Liver (tissue), 9 donors: ENCODE data around the gene CEACAM16. TPM values are rescaled to one million over a fixed set of nuclear protein-coding genes. Genes with fewer than 3 reads are reported as not detected.
"Not testable (repeated sequence)": the region's sequence is repeated elsewhere in the genome, so short reads cannot be mapped to it uniquely, and the experiment has no call there.

ENCODE experiments used
- DNase-seq: peaks from one replicate; pipeline ENCODE4 v3.0.0-alpha.2; 2017; ENCODE audit warnings: low spot score
- H3K27ac ChIP-seq, 2 donors: one replicate each; pipeline ENCODE4 v1.7.0; 2013; ENCODE audit warnings: inconsistent platforms in 2 of 2, low read length in 2 of 2, control low read depth in 1 of 2, low read depth in 1 of 2, mild to moderate bottlenecking in 1 of 2
- H3K27me3 ChIP-seq, 4 donors: one replicate each; pipeline versions ENCODE4 v1.6.1 to v1.7.0; 2013; ENCODE audit warnings: low read length in 3 of 4, inconsistent platforms in 1 of 4, mild to moderate bottlenecking in 1 of 4, moderate library complexity in 1 of 4; ENCODE audit not compliant: control insufficient read depth in 4 of 4, insufficient read depth in 4 of 4
- H3K36me3 ChIP-seq, 4 donors: one replicate each; pipeline versions ENCODE4 v1.6.1 to v1.7.0; 2013; ENCODE audit warnings: low read length in 3 of 4, mild to moderate bottlenecking in 3 of 4, low read depth in 1 of 4, moderate library complexity in 1 of 4; ENCODE audit not compliant: control insufficient read depth in 4 of 4, insufficient read depth in 3 of 4
- H3K4me1 ChIP-seq, 4 donors: one replicate each; pipeline versions ENCODE4 v1.6.1 to v1.7.0; 2013; ENCODE audit warnings: low read length in 3 of 4, mild to moderate bottlenecking in 3 of 4, moderate library complexity in 1 of 4; ENCODE audit not compliant: control insufficient read depth in 4 of 4, insufficient read depth in 4 of 4
- H3K4me3 ChIP-seq, 3 donors: one replicate each; pipeline versions ENCODE4 v1.6.1 to v1.7.0; 2013; ENCODE audit warnings: low read length in 3 of 3, control low read depth in 1 of 3, low read depth in 1 of 3, mild to moderate bottlenecking in 1 of 3
- H3K9ac ChIP-seq, 2 donors: one replicate each; pipeline ENCODE4 v1.7.0; 2013; ENCODE audit warnings: low read length in 2 of 2, mild to moderate bottlenecking in 2 of 2, moderate library complexity in 2 of 2, control low read depth in 1 of 2, low read depth in 1 of 2
- H3K9me3 ChIP-seq, 4 donors: one replicate each; pipeline versions ENCODE4 v1.6.1 to v1.7.0; 2013; ENCODE audit warnings: low read length in 3 of 4; ENCODE audit not compliant: control insufficient read depth in 4 of 4
- EGR1 ChIP-seq, 2 donors: IDR thresholded peaks; 2 replicates each; pipeline ENCODE4 v1.6.1; 2016 to 2018; ENCODE audit warnings: antibody characterized with exemption in 2 of 2, low read depth in 2 of 2
- FOXA1 ChIP-seq: IDR thresholded peaks from 2 replicates; pipeline ENCODE4 v1.6.1; 2016; ENCODE audit warnings: antibody characterized with exemption
- FOXA2 ChIP-seq: IDR thresholded peaks from 2 replicates; pipeline ENCODE4 v1.6.1; 2016; ENCODE audit warnings: antibody characterized with exemption
- GABPA ChIP-seq, 2 donors: IDR thresholded peaks in 1 of 2; conservative IDR thresholded peaks in 1 of 2; 2 replicates each; pipeline ENCODE4 v1.6.1; 2016; ENCODE audit warnings: antibody characterized with exemption in 2 of 2, mild to moderate bottlenecking in 1 of 2, moderate library complexity in 1 of 2
- HNF4A ChIP-seq, 2 donors: conservative IDR thresholded peaks; 2 replicates each; pipeline ENCODE4 v1.6.1; 2016; ENCODE audit warnings: antibody characterized with exemption in 2 of 2, mild to moderate bottlenecking in 2 of 2
- HNF4G ChIP-seq: IDR thresholded peaks from 2 replicates; pipeline ENCODE4 v1.6.1; 2016; ENCODE audit warnings: antibody characterized with exemption
- JUND ChIP-seq, 2 donors: IDR thresholded peaks; 2 replicates each; pipeline ENCODE4 v1.6.1; 2016; ENCODE audit warnings: antibody characterized with exemption in 2 of 2
- NR2F2 ChIP-seq: IDR thresholded peaks from 2 replicates; pipeline ENCODE4 v1.6.1; 2016; ENCODE audit warnings: antibody characterized with exemption
- RAD21 ChIP-seq, 2 donors: IDR thresholded peaks; 2 replicates each; pipeline ENCODE4 v1.6.1; 2016; ENCODE audit warnings: antibody characterized with exemption in 2 of 2, mild to moderate bottlenecking in 2 of 2
- RXRA ChIP-seq, 2 donors: IDR thresholded peaks; 2 replicates each; pipeline ENCODE4 v1.6.1; 2017 to 2018; ENCODE audit warnings: antibody characterized with exemption in 2 of 2, mild to moderate bottlenecking in 1 of 2
- SP1 ChIP-seq: IDR thresholded peaks from 2 replicates; pipeline ENCODE4 v1.6.1; 2018; ENCODE audit warnings: antibody characterized with exemption, mild to moderate bottlenecking
- TAF1 ChIP-seq: conservative IDR thresholded peaks from 2 replicates; pipeline ENCODE4 v1.6.1; 2016; ENCODE audit warnings: antibody characterized with exemption, mild to moderate bottlenecking
- YY1 ChIP-seq: IDR thresholded peaks from 2 replicates; pipeline ENCODE4 v1.6.1; 2016; ENCODE audit warnings: antibody characterized with exemption, mild to moderate bottlenecking
- WGBS: extraction: QIAGEN DNeasy Blood & Tissue Kit; methylation state at CpG from one replicate; pipeline ENCODE4 v1.1.7; 2013; 5-methylcytosine and 5-hydroxymethylcytosine counted together
- polyA plus RNA-seq, 2 donors: library from polyadenylated mRNA; stranded (reverse) in 1 of 2; unstranded in 1 of 2; fragments of 200-250 nt in 1 of 2; fragments of >200 nt in 1 of 2; fragmentation: Nextera tagmentation in 1 of 2; extraction: Ambion mirVana in 1 of 2; gene quantifications; one replicate each; pipeline versions ENCODE4 v1.2.1 to v1.2.3, GENCODE V29; 2013 to 2015
- total RNA-seq, 2 donors: library from RNA; depleted of rRNA; stranded (reverse); fragments of >200 nt; gene quantifications; one replicate each; pipeline ENCODE4 v1.2.3, GENCODE V29; 2014
- TF ChIP-seq, protein P1 (sequence below): IDR thresholded peaks from 2 replicates; pipeline ENCODE4 v1.6.1; 2016; ENCODE audit warnings: antibody characterized with exemption, mild to moderate bottlenecking
- TF ChIP-seq, protein P2 (sequence below): fragments of 150-350 bp; IDR thresholded peaks from 2 replicates; pipeline ENCODE4 v1.5.1; 2017; ENCODE audit warnings: improper control_type of control experiment, low read depth, low read length; ENCODE audit not compliant: missing input control
- TF ChIP-seq, protein P3 (sequence below): IDR thresholded peaks from 2 replicates; pipeline ENCODE4 v1.6.1; 2016; ENCODE audit warnings: antibody characterized with exemption
- TF ChIP-seq, protein P4 (sequence below): IDR thresholded peaks from 2 replicates; pipeline ENCODE4 v1.6.1; 2016; ENCODE audit warnings: antibody characterized with exemption
- TF ChIP-seq, protein P5 (sequence below): IDR thresholded peaks from 2 replicates; pipeline ENCODE4 v1.6.1; 2016; ENCODE audit warnings: antibody characterized with exemption
- donor health status: healthy.
- donor health status: healthy.
- donor health status: healthy.
- donor health status: healthy.
- donor health status: healthy.

The CEACAM16 gene
- total and polyA plus RNA-seq, 4 donors, result 0.09 TPM; not detected in 3

DNA sequence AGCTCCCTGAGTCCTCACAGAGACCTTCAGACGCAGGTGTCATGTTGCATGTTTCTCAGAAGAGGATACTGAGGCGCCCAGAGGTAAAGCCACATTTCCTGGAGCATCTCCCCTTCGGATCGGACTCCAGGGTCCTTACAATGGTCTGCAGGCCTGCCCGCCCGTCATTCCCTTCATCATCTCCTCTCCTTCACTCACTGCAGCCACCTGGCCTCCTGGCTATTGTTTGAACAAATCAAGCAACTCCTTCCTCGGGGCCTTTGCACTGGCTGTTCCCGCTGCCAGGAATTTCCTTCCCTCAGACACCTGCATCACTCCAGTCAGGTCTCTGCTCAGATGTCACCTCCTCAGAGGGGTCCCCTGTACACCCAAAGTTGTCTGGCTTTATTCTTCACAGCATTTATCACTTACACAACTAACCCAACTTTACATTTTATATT lies 20.3 kb downstream of the CEACAM16 start:
- Histone ChIP-seq H3K4me1 (peaks cover 6 to 48% (median 38%) of the 10 kb centered on the region in 4 donors), H3K36me3 (peaks cover 0 to 6% (median 3%) of the 10 kb centered on the region in 4 donors), H3K9me3 (peaks cover 0 to 3% (median 0%) of the 10 kb centered on the region in 4 donors), H3K9ac (no peak overlapping the region), H3K4me3 (no peak overlapping the region), H3K27me3 (no peaks in the 10 kb centered on the region), H3K27ac (peak overlapping the region in 1 of 2 donors; percentile 58)
- TF ChIP-seq NR2F2 (no peak), TAF1 (no peak), SP1 (no peak), FOXA1 (no peak), RAD21 (IDR thresholded peaks at IDR 0.05) (no peak), GABPA (IDR thresholded peaks at IDR 0.05 in 1 of 2, conservative IDR thresholded peaks at IDR 0.05 in 1 of 2) (no peak), RXRA (IDR thresholded peaks at IDR 0.05) (no peak), EGR1 (IDR thresholded peaks at IDR 0.05; ENCODE audit: low read depth in 2 of 2) (no peak), FOXA2 (no peak), HNF4G (no peak), YY1 (no peak), JUND (IDR thresholded peaks at IDR 0.05) (no peak), HNF4A (conservative IDR thresholded peaks at IDR 0.05) (no peak)
- TF ChIP-seq, protein P1, sequence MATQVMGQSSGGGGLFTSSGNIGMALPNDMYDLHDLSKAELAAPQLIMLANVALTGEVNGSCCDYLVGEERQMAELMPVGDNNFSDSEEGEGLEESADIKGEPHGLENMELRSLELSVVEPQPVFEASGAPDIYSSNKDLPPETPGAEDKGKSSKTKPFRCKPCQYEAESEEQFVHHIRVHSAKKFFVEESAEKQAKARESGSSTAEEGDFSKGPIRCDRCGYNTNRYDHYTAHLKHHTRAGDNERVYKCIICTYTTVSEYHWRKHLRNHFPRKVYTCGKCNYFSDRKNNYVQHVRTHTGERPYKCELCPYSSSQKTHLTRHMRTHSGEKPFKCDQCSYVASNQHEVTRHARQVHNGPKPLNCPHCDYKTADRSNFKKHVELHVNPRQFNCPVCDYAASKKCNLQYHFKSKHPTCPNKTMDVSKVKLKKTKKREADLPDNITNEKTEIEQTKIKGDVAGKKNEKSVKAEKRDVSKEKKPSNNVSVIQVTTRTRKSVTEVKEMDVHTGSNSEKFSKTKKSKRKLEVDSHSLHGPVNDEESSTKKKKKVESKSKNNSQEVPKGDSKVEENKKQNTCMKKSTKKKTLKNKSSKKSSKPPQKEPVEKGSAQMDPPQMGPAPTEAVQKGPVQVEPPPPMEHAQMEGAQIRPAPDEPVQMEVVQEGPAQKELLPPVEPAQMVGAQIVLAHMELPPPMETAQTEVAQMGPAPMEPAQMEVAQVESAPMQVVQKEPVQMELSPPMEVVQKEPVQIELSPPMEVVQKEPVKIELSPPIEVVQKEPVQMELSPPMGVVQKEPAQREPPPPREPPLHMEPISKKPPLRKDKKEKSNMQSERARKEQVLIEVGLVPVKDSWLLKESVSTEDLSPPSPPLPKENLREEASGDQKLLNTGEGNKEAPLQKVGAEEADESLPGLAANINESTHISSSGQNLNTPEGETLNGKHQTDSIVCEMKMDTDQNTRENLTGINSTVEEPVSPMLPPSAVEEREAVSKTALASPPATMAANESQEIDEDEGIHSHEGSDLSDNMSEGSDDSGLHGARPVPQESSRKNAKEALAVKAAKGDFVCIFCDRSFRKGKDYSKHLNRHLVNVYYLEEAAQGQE, result no peak
- TF ChIP-seq, protein P2, sequence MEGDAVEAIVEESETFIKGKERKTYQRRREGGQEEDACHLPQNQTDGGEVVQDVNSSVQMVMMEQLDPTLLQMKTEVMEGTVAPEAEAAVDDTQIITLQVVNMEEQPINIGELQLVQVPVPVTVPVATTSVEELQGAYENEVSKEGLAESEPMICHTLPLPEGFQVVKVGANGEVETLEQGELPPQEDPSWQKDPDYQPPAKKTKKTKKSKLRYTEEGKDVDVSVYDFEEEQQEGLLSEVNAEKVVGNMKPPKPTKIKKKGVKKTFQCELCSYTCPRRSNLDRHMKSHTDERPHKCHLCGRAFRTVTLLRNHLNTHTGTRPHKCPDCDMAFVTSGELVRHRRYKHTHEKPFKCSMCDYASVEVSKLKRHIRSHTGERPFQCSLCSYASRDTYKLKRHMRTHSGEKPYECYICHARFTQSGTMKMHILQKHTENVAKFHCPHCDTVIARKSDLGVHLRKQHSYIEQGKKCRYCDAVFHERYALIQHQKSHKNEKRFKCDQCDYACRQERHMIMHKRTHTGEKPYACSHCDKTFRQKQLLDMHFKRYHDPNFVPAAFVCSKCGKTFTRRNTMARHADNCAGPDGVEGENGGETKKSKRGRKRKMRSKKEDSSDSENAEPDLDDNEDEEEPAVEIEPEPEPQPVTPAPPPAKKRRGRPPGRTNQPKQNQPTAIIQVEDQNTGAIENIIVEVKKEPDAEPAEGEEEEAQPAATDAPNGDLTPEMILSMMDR, result no peak
- TF ChIP-seq, protein P3, sequence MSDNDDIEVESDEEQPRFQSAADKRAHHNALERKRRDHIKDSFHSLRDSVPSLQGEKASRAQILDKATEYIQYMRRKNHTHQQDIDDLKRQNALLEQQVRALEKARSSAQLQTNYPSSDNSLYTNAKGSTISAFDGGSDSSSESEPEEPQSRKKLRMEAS, result no peak
- TF ChIP-seq, protein P4, sequence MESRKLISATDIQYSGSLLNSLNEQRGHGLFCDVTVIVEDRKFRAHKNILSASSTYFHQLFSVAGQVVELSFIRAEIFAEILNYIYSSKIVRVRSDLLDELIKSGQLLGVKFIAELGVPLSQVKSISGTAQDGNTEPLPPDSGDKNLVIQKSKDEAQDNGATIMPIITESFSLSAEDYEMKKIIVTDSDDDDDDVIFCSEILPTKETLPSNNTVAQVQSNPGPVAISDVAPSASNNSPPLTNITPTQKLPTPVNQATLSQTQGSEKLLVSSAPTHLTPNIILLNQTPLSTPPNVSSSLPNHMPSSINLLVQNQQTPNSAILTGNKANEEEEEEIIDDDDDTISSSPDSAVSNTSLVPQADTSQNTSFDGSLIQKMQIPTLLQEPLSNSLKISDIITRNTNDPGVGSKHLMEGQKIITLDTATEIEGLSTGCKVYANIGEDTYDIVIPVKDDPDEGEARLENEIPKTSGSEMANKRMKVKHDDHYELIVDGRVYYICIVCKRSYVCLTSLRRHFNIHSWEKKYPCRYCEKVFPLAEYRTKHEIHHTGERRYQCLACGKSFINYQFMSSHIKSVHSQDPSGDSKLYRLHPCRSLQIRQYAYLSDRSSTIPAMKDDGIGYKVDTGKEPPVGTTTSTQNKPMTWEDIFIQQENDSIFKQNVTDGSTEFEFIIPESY, result no peak
- TF ChIP-seq, protein P5, sequence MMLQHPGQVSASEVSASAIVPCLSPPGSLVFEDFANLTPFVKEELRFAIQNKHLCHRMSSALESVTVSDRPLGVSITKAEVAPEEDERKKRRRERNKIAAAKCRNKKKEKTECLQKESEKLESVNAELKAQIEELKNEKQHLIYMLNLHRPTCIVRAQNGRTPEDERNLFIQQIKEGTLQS, result no peak
- WGBS, result 68% methylated on average over 8 of the region's 8 CpGs
- DNase-seq, result no peak

DNA sequence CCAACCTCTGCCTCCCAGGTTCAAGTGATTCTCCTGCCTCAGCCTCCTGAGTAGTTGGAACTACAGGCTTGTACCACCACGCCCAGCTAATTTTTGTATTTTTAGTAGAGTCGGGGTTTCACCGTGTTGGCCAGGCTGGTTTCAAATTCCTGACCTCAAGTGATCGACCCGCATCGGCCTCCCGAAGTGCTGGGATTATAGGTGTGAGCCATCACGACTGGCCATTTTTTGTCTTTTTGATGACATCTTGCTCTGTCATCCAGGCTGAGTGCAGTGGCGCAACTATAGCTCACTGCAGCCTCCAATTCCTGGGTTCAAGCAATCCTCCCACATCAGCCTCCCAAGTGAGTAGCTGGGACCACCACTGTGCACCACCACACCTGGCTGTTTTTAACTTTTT lies 21.4 kb downstream of the CEACAM16 start:
- H3K4me1 ChIP-seq, result peaks cover 7 to 53% (median 44%) of the 10 kb centered on the region in 4 donors
- not testable (repeated sequence) for H3K27ac ChIP-seq, H3K9ac ChIP-seq, DNase-seq, H3K4me3 ChIP-seq, H3K36me3 ChIP-seq, H3K27me3 ChIP-seq, H3K9me3 ChIP-seq
- 90% methylated on average over 9 of the region's 9 CpGs for WGBS
